Neural progenitor cell (in vitro differentiated cells): ENCODE measurements around the gene HOXD4.

ENCODE experiments used
- CTCF ChIP-seq: fragments of 200-600 bp; sonication (generic); IDR thresholded peaks from 2 replicates; pipeline ENCODE4 v1.5.1; 2017; ENCODE audit warnings: antibody characterized with exemption, mild to moderate bottlenecking
- EZH2 ChIP-seq: fragments of 200-600 bp; sonication (generic); IDR thresholded peaks from 2 replicates; pipeline ENCODE4 v1.6.1; 2017; ENCODE audit warnings: antibody characterized with exemption, mild to moderate bottlenecking, moderate library complexity
- EZH2phosphoT487 ChIP-seq: fragments of 200-600 bp; sonication (generic); IDR thresholded peaks from 2 replicates; pipeline ENCODE4 v1.6.1; 2017; ENCODE audit warnings: antibody characterized with exemption

- TF ChIP-seq CTCF (no peak), EZH2 (no peak), EZH2phosphoT487 (no peak)
Observed at GRCh38 chr2:176192351-176192750, 41.0 kb downstream of the HOXD4 start.
